AG10803 (cell line): ENCODE data around the gene PCBP3.

ENCODE experiments used
- DNase-seq: peaks from one replicate; pipeline ENCODE4 v3.0.0; 2010; ENCODE audit warnings: low read depth
- H3K4me3 ChIP-seq: 2 replicates; pipeline ENCODE4 v1.5.1; 2011; ENCODE audit warnings: mild to moderate bottlenecking, low read length, control low read depth
- TF ChIP-seq, protein P1 (sequence below): conservative IDR thresholded peaks from 2 replicates; pipeline ENCODE4 v1.5.1; 2011; ENCODE audit warnings: mild to moderate bottlenecking, low read length, control low read depth, inconsistent platforms

Gene PCBP3

GRCh38 chr21:45940091-45940490 lies 296.6 kb downstream of the PCBP3 start:
- no peak overlapping the region for H3K4me3 ChIP-seq
- TF ChIP-seq, protein P1, sequence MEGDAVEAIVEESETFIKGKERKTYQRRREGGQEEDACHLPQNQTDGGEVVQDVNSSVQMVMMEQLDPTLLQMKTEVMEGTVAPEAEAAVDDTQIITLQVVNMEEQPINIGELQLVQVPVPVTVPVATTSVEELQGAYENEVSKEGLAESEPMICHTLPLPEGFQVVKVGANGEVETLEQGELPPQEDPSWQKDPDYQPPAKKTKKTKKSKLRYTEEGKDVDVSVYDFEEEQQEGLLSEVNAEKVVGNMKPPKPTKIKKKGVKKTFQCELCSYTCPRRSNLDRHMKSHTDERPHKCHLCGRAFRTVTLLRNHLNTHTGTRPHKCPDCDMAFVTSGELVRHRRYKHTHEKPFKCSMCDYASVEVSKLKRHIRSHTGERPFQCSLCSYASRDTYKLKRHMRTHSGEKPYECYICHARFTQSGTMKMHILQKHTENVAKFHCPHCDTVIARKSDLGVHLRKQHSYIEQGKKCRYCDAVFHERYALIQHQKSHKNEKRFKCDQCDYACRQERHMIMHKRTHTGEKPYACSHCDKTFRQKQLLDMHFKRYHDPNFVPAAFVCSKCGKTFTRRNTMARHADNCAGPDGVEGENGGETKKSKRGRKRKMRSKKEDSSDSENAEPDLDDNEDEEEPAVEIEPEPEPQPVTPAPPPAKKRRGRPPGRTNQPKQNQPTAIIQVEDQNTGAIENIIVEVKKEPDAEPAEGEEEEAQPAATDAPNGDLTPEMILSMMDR: no peak
- no peak for DNase-seq

DNA sequence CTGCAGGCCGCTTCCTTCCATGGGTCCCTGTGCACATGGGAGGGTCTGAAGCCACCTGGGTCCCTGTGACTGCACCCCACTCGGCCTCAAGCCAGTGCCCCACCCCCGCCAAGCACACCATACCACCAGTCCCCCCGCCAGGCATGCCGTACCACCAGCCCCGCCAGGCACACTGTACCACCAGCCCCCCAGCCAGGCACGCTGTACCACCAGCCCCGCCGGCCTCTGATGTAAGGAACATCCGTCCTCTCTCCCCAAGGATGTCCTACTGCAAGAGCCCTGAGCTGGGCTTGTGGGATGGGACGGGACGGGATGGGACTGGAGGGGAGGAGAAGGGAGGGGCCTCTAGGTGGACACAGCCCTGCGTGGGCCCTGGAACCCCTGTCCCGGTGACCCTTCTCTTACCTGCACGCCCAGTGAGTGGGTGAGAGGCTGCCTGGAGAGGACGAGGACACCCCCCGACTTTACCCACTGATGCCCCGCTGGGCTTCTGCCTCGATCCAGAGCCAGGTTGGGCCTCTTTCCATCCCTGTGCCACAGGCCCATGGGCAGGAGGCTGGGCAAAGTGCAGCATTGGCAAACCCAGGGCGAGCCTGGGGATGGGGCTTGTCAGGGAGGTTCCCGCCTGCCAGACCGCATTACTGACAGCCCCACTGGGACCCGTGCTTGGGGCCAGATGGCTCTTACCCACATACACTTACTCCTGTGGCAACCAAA lies 297.3 kb downstream of the PCBP3 start:
- TF ChIP-seq, protein P1: no peak
- no peak overlapping the region for H3K4me3 ChIP-seq

DNA sequence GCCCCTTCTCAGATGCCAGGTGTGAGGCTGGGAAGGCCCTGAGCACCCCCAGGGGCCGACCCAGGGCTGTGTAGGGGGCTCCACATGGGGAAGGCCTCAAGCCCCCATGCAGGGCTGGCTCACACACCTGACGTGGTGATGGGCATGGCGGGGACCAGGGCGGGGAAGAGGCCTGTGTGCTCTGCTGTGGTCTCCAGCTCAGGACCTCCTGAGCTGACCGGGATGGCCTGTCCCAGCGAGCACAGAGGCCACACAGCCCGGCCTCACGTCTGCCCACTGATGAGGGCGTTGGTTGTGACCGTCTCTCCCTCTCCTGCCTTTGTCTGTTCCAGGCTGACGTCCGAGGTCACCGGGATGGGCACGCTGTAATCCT lies 297.8 kb downstream of the PCBP3 start:
- TF ChIP-seq, protein P1: no peak
- no peak for DNase-seq
- H3K4me3 ChIP-seq: no peak overlapping the region

More for the DNA sequence above, 297.3 kb downstream of the PCBP3 start:
- no peak for DNase-seq

DNA sequence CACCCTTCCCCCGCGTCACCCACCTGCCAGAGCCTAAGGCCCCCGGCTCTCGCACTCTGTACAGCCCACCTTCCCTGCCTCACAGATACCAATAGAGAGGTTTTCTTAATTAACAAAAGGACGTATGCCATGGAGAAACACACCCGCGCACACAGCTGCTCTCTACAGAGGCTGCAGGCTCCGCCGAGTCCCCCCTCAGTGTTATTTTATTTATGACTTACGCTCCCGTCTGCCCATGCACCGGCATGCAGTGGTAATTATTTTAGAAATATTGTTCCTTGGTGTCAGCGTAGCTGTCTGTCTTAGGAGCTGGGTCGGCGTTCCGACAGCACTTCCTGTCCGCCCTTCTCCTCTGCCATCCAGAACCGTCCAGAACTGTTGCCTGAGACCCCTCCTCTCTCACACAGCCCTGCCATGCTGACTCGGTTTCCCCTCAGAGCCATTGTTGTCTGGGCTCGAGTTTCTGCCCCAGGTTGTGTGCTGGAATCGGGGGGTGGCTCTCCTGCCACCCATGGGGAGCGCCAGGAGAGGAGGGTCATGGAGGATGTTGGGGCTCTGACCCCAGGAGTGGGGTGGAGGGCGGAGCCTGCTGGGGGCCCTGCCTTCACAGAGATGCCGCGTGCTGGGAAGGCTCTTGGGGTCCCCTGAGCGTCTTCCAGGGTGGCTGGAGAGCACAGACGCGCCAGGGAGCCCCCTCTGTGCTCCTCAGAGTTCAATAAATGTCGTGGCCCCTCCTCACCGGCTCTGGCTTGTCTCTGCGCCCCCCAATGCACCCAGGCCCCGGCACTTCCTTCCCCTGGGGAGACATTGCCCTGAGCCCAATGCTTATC lies 298.4 kb downstream of the PCBP3 start:
- H3K4me3 ChIP-seq: no peak overlapping the region
- DNase-seq: no peak
- TF ChIP-seq, protein P1: no peak

DNA sequence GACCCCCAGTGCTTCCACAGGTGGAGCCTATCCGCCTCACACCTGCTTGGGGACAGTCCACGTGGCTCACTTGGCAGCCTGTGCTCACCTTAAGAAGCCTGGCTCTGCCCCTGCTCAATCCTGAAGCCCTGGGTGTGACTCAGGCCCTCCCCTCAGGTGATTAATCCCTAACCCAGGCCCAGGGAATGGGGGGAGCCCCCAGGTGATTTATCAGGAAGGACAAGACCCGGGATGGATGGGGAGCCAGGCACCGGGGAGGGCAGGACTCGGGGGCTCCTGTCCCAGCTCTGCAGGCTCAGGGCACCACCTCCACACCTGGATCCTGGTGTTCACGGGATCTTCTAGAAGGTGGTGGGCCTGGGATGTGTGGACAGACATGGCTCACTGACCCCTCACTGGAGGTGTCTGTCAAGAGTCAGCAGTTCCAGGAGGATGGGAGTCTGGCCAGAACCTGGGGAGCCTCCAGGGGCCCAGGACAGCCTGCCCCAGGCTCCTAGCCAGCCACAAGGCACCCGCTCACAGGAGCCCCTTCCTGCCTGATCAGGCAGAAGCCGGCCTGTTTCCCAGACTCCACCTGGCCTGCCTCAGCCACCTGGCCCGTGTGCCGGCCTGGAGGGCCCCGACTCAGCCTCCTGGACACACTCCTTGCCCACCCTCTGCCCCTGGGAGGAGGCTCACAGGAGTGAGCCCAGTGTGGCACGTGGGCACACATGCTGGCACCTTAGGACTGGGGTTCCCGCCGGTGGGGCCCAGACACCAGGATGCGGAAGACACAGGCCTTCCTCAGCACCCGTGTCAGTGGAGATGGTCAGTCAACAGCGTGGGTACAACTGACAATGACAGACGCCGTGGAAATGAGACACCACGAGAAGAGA lies 299.5 kb downstream of the PCBP3 start:
- TF ChIP-seq, protein P1: no peak
- H3K4me3 ChIP-seq: no peak overlapping the region
- no peak for DNase-seq

DNA sequence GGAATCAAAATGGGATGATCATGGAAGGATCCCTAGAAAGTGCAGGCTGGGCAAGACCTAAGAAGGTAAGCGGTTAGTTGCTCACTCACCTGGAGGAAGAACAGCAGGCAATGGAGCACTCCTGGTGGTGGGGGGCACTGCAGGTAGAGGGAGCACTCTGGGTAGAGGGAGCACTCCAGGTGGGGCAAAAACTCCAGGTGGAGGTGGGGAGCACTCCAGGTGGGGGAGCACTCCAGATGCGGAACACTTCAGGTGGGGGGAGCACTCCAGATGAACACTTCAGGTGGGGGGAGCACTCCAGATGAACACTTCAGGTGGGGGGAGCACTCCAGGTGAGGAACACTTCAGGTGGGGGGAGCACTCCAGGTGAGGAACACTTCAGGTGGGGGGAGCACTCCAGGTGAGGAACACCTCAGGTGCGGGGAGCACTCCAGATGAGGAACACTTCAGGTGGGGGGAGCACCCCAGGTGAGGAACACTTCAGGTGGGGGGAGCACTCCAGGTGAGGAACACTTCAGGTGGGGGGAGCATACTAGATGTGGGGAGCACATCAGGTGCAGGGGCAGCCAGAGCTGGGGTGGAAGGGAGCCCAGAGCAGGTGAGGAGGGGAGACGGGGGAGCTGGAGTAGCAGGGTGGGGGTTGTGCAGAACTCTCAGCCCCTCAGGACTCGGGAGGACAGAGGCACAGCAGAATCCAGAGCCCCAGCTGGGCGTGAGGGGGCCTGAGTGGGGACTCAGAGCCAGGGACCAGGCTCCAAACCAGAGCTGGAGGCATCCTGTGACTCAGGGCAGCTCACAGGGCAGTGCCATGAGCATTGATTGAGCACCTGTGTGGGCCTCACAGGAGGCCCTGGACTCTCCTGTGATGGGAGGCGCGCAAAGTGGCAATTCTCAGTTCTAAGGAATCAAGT lies 300.4 kb downstream of the PCBP3 start:
- H3K4me3 ChIP-seq: no peak overlapping the region
- no peak for DNase-seq
- TF ChIP-seq, protein P1: no peak
